Ishikawa (cell line): ENCODE measurements around the gene BTG2.

ENCODE experiments used
- CEBPB ChIP-seq: IDR thresholded peaks from 2 replicates; pipeline ENCODE4 v1.6.1; 2012
- CREB1 ChIP-seq: IDR thresholded peaks from 2 replicates; pipeline ENCODE4 v1.6.1; 2012; ENCODE audit warnings: low read depth
- EGR1 ChIP-seq: IDR thresholded peaks from 2 replicates; pipeline ENCODE4 v1.6.1; 2012
- EP300 ChIP-seq: IDR thresholded peaks from 2 replicates; pipeline ENCODE4 v1.6.1; 2012; ENCODE audit warnings: borderline replicate concordance
- FOXM1 ChIP-seq: IDR thresholded peaks from 2 replicates; pipeline ENCODE4 v1.6.1; 2012; ENCODE audit warnings: low read depth, borderline replicate concordance
- MAX ChIP-seq: IDR thresholded peaks from 2 replicates; pipeline ENCODE4 v1.6.1; 2012
- NFIC ChIP-seq: IDR thresholded peaks from 2 replicates; pipeline ENCODE4 v1.6.1; 2012
- RAD21 ChIP-seq: IDR thresholded peaks from 2 replicates; pipeline ENCODE4 v1.6.1; 2012; ENCODE audit warnings: low read depth
- REST ChIP-seq: IDR thresholded peaks from 2 replicates; pipeline ENCODE4 v1.6.1; 2012; ENCODE audit warnings: low read depth, mild to moderate bottlenecking
- TAF1 ChIP-seq: IDR thresholded peaks from 2 replicates; pipeline ENCODE4 v1.6.1; 2012; ENCODE audit warnings: low read depth, mild to moderate bottlenecking
- TCF12 ChIP-seq: IDR thresholded peaks from 2 replicates; pipeline ENCODE4 v1.6.1; 2012; ENCODE audit warnings: low read depth
- TEAD4 ChIP-seq: IDR thresholded peaks from 2 replicates; pipeline ENCODE4 v1.6.1; 2012
- USF1 ChIP-seq: IDR thresholded peaks from 2 replicates; pipeline ENCODE4 v1.6.1; 2012
- YY1 ChIP-seq: IDR thresholded peaks from 2 replicates; pipeline ENCODE4 v1.6.1; 2012; ENCODE audit warnings: low read depth
- ZBTB7A ChIP-seq: IDR thresholded peaks from 2 replicates; pipeline ENCODE4 v1.6.1; 2012; ENCODE audit warnings: low read depth

BTG2 gene

GRCh38 chr1:203326830-203327683 is 21.7 kb downstream of the BTG2 start:
- TF ChIP-seq CREB1 (no peak), EGR1 (peak; percentile 43; the same call in 1 of the 2 replicates), TCF12 (peak; percentile 54; the same call in 1 of the 2 replicates), CEBPB (no peak), TEAD4 (no peak), EP300 (peak; percentile 62; the same call in 1 of the 2 replicates), YY1 (no peak), REST (peak; percentile 25; the same call in 1 of the 2 replicates), ZBTB7A (no peak), TAF1 (peak; percentile 75), MAX (no peak; the same call in 1 of the 2 replicates), NFIC (peak; percentile 10; the same call in 1 of the 2 replicates), FOXM1 (peak; percentile 48; the same call in 1 of the 2 replicates), USF1 (no peak; the same call in 1 of the 2 replicates), RAD21 (no peak)

GRCh38 chr1:203327684-203328457 is 22.6 kb downstream of the BTG2 start:
- TF ChIP-seq CREB1: no peak; the same call in 1 of the 2 replicates
- TF ChIP-seq REST: no peak; the same call in 1 of the 2 replicates
- no peak for TF ChIP-seq EP300
- TF ChIP-seq FOXM1: no peak
- no peak for TF ChIP-seq CEBPB
- no peak; the same call in 1 of the 2 replicates for TF ChIP-seq TCF12
- TF ChIP-seq ZBTB7A: no peak
- TF ChIP-seq RAD21: peak; percentile 29; the same call in 1 of the 2 replicates
- no peak for TF ChIP-seq TAF1
- TF ChIP-seq EGR1: no peak
- peak; percentile 10; the same call in 1 of the 2 replicates for TF ChIP-seq MAX
- TF ChIP-seq TEAD4: peak; percentile 33; the same call in 1 of the 2 replicates
- TF ChIP-seq YY1: peak; percentile 57
- no peak for TF ChIP-seq NFIC
- no peak for TF ChIP-seq USF1

- TF ChIP-seq USF1: peak; percentile 11; the same call in 1 of the 2 replicates
- peak; percentile 74 for TF ChIP-seq FOXM1
- peak; percentile 87 for TF ChIP-seq TEAD4
- TF ChIP-seq RAD21: peak; percentile 14; the same call in 1 of the 2 replicates
- peak; percentile 40; the same call in 1 of the 2 replicates for TF ChIP-seq YY1
- TF ChIP-seq EP300: peak; percentile 94
- no peak for TF ChIP-seq TAF1
- peak; percentile 90 for TF ChIP-seq TCF12
- no peak; the same call in 1 of the 2 replicates for TF ChIP-seq CREB1
- TF ChIP-seq NFIC: peak; percentile 96
- TF ChIP-seq EGR1: no peak
- TF ChIP-seq MAX: peak; percentile 75
Measured at GRCh38 chr1:203328714-203329122, 23.4 kb downstream of the BTG2 start.

- no peak for TF ChIP-seq EGR1
- no peak for TF ChIP-seq CEBPB
- no peak for TF ChIP-seq USF1
- no peak for TF ChIP-seq NFIC
- no peak for TF ChIP-seq FOXM1
Measured at GRCh38 chr1:203331224-203331623, 25.9 kb downstream of the BTG2 start.
